GM06990 (cell line): Measurements from ENCODE around the gene DYNLL1.
"Not testable (repeated sequence)": the region's sequence is repeated elsewhere in the genome, so short reads cannot be mapped to it uniquely, and the experiment has no call there.

ENCODE experiments used
- DNase-seq: peaks from one replicate; pipeline ENCODE4 v3.0.0-alpha.2; 2011; ENCODE audit not compliant: insufficient read length; ENCODE audit errors: extremely low read depth
- H3K27me3 ChIP-seq: replicated peaks from 2 replicates; pipeline ENCODE4 v1.6.0; 2011; ENCODE audit warnings: low read length; ENCODE audit not compliant: control insufficient read depth, insufficient read depth
- H3K36me3 ChIP-seq: 2 replicates; pipeline ENCODE4 v1.5.1; 2011; ENCODE audit warnings: low read length; ENCODE audit not compliant: control insufficient read depth, insufficient read depth
- H3K4me3 ChIP-seq: replicated peaks from 2 replicates; pipeline ENCODE4 v1.5.1; 2011; ENCODE audit warnings: low read depth, mild to moderate bottlenecking, control low read depth, low read length
- TF ChIP-seq, protein P1 (sequence below): IDR thresholded peaks from 2 replicates; pipeline ENCODE4 v1.5.1; 2011; ENCODE audit warnings: low read length, control low read depth, mild to moderate bottlenecking, inconsistent platforms; ENCODE audit not compliant: insufficient read depth, poor library complexity, severe bottlenecking

DYNLL1 gene

GRCh38 chr12:120479458-120479857 lies 16.5 kb upstream of the DYNLL1 start:
- DNase-seq: no peak

DNA sequence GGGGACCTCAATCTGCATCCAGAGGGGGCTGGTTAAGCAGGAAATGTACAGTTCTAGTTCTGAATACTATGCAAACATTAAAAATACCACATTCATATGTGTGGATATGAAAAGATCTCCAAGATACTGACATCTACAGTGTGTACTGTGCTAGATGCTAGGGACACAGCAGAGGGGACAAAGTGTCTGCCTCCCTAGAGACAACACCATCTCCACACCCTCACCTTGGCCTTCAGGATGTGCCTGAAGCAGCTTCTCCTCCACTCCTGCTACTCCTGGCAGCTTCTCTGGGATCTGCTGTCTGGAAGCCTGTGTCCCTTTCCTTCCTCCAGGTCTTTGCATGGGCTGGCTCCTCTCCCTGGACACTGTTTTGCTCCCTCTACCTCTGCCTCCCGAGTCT lies 15.7 kb upstream of the DYNLL1 start:
- Histone ChIP-seq H3K36me3 (no peaks in the 10 kb centered on the region; the same call in 1 of the 2 replicates), H3K4me3 (no peak overlapping the region), H3K27me3 (no peaks in the 10 kb centered on the region)
- TF ChIP-seq, protein P1, sequence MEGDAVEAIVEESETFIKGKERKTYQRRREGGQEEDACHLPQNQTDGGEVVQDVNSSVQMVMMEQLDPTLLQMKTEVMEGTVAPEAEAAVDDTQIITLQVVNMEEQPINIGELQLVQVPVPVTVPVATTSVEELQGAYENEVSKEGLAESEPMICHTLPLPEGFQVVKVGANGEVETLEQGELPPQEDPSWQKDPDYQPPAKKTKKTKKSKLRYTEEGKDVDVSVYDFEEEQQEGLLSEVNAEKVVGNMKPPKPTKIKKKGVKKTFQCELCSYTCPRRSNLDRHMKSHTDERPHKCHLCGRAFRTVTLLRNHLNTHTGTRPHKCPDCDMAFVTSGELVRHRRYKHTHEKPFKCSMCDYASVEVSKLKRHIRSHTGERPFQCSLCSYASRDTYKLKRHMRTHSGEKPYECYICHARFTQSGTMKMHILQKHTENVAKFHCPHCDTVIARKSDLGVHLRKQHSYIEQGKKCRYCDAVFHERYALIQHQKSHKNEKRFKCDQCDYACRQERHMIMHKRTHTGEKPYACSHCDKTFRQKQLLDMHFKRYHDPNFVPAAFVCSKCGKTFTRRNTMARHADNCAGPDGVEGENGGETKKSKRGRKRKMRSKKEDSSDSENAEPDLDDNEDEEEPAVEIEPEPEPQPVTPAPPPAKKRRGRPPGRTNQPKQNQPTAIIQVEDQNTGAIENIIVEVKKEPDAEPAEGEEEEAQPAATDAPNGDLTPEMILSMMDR: no peak
- DNase-seq: no peak

More at GRCh38 chr12:120479458-120479857, 16.5 kb upstream of the DYNLL1 start:
- TF ChIP-seq, protein P1: no peak
- Histone ChIP-seq H3K36me3 (no peaks in the 10 kb centered on the region; the same call in 1 of the 2 replicates), H3K27me3 (no peaks in the 10 kb centered on the region), H3K4me3 (no peak overlapping the region)

GRCh38 chr12:120481022-120481767 lies 14.7 kb upstream of the DYNLL1 start:
- TF ChIP-seq, protein P1: no peak
- Histone ChIP-seq H3K36me3 (no peaks in the 10 kb centered on the region; the same call in 1 of the 2 replicates), H3K27me3 (no peaks in the 10 kb centered on the region), H3K4me3 (no peak overlapping the region)
- DNase-seq: no peak

DNA sequence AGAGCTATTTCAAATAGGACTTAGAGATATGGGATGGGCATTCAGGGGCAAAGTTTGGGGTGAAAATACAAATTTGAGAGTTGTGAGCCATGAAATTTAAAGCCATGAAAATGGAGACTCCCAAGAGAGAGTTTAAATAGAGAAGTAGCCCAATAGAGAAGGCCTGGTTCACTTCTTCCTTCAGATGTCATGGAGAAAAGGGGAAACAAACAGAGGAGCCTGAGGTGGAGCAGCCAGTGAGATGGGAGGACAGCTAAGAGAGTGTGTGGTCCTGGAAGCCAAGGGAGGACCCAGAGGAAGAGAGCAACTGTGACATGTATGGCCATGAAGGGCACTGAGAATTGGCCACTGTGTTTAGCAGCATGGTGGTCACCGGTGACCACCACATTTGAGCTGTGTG lies 12.3 kb upstream of the DYNLL1 start:
- no peak for DNase-seq
- H3K27me3 ChIP-seq: no peaks in the 10 kb centered on the region
- TF ChIP-seq, protein P1: no peak
- H3K4me3 ChIP-seq: no peak overlapping the region
- H3K36me3 ChIP-seq: no peaks in the 10 kb centered on the region; the same call in 1 of the 2 replicates

- no peak overlapping the region for H3K4me3 ChIP-seq
- TF ChIP-seq, protein P1: no peak
- no peaks in the 10 kb centered on the region for H3K27me3 ChIP-seq
- peak; percentile 31 for DNase-seq
- peaks cover 2% of the 10 kb centered on the region for H3K36me3 ChIP-seq
These were observed 9.7 kb upstream of the DYNLL1 start for GRCh38 chr12:120485961-120486881.

DNA sequence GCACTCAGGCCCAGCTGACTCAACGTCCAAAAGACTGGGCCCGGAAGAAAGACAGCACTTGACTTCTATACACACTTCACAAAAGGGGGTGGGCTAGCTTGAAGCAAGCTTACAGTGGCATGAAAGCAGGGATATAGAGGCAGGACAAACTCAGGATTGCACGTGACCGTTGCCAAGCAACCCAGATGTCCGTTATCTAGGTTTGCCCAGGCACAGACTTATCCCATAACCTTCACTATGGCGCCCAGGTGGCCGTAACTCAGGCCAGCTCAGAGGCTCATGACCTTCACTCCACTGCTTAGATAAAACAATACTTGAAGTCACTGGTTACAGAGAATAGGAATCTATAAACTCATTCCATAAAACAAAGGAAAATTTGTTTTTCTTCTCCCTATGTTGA lies 8.4 kb upstream of the DYNLL1 start:
- DNase-seq, H3K4me3 ChIP-seq, H3K27me3 ChIP-seq, H3K36me3 ChIP-seq: not testable (repeated sequence)
